Measurements from ENCODE around the gene RTN4RL1. TPM values are rescaled to one million over a fixed set of nuclear protein-coding genes. Genes with fewer than 3 reads are reported as not detected.

Gene RTN4RL1
- total and polyA plus RNA-seq, 2 of the 13 experiments (the other 11 are each of a cell fraction or from before 2014, with no cell fraction given), result 0.01 TPM; not detected in 1

GRCh38 chr17:2029911-2030778, 5.0 kb upstream of the RTN4RL1 start, which contains the start of gene DPH1 (continued):
- TF ChIP-seq FOXO1 (CRISPR knock-in tag; IDR thresholded peaks at IDR 0.05) (peak; percentile 63), ZNF570 (CRISPR knock-in tag; IDR thresholded peaks at IDR 0.05; ENCODE audit: borderline replicate concordance) (no peak), PCBP2 (optimal IDR thresholded peaks at IDR 0.05; ENCODE audit: low read depth, low read length, poor library complexity, severe bottlenecking) (no peak), MYPOP (CRISPR knock-in tag; IDR thresholded peaks at IDR 0.05) (peak; percentile 60), BCL6 (CRISPR knock-in tag; IDR thresholded peaks at IDR 0.05) (peak; percentile 56), PAXIP1 (CRISPR knock-in tag; conservative IDR thresholded peaks at IDR 0.05) (no peak; the same call in 1 of the 2 replicates), ZNF350 (CRISPR knock-in tag; IDR thresholded peaks at IDR 0.05; ENCODE audit: borderline replicate concordance, low read depth) (peak; percentile 85; the same call in 1 of the 2 replicates), CREB1 (IDR thresholded peaks at IDR 0.05) (no peak), CREB1 (CRISPR knock-in tag; IDR thresholded peaks at IDR 0.05) (peak; percentile 59; the same call in 1 of the 2 replicates), ZNF557 (CRISPR knock-in tag; IDR thresholded peaks at IDR 0.05) (no peak), ZNF432 (CRISPR knock-in tag; IDR thresholded peaks at IDR 0.05; ENCODE audit: borderline replicate concordance) (no peak), EHMT2 (IDR thresholded peaks at IDR 0.05; ENCODE audit: borderline replicate concordance, low read depth, low read length) (no peak), FOXJ3 (CRISPR knock-in tag; IDR thresholded peaks at IDR 0.05; ENCODE audit: borderline replicate concordance) (peak; percentile 47; the same call in 1 of the 2 replicates), ZUFSP (CRISPR knock-in tag; IDR thresholded peaks at IDR 0.05; ENCODE audit: borderline replicate concordance) (no peak), XRCC5 (optimal IDR thresholded peaks at IDR 0.05; ENCODE audit: low read length) (peak; percentile 98), RAD21 (CRISPR knock-in tag; IDR thresholded peaks at IDR 0.05) (0 out of 2 replicates have a peak, but pooled peaks have one; percentile 22), ATF7 (IDR thresholded peaks at IDR 0.05) (no peak), ATF7 (CRISPR knock-in tag; IDR thresholded peaks at IDR 0.05) (peak; percentile 14; the same call in 1 of the 2 replicates), PLRG1 (conservative IDR thresholded peaks at IDR 0.05) (no peak), ZXDC (CRISPR knock-in tag; IDR thresholded peaks at IDR 0.05) (peak; percentile 49; the same call in 1 of the 2 replicates), XBP1 (CRISPR knock-in tag; IDR thresholded peaks at IDR 0.05) (no peak)

All from HepG2 (cell line).